K562 (cell line): Measurements from ENCODE around the gene RGL2. TPM values are rescaled to one million over a fixed set of nuclear protein-coding genes. Genes with fewer than 3 reads are reported as not detected.
A peak's percentile ranks its signal among the peaks of the same experiment; 100 is the strongest.

ENCODE experiments used
- DIDO1 ChIP-seq: fragments of 450-650 bp; IDR thresholded peaks from 2 replicates; pipeline ENCODE4 v1.6.1; 2016; ENCODE audit warnings: low read depth, missing biosample characterization, missing genetic modification characterization
- KDM5B ChIP-seq: fragments of 200-600 bp; sonication (generic); IDR thresholded peaks from 2 replicates; pipeline ENCODE4 v1.6.1; 2012; ENCODE audit warnings: low read depth, mild to moderate bottlenecking, moderate library complexity, low read length, control low read depth, inconsistent platforms; ENCODE audit not compliant: insufficient replicate concordance
- MAFK ChIP-seq: IDR thresholded peaks from 2 replicates; pipeline ENCODE4 v1.6.1; 2011; ENCODE audit warnings: low read length, improper control_type of control experiment
- MEIS2 ChIP-seq: fragments of 450-650 bp; IDR thresholded peaks from 2 replicates; pipeline ENCODE4 v1.6.1; 2014; ENCODE audit warnings: mild to moderate bottlenecking; ENCODE audit not compliant: partially characterized antibody
- MTA2 ChIP-seq: fragments of 450-650 bp; IDR thresholded peaks from 2 replicates; pipeline ENCODE4 v1.6.1; 2016; ENCODE audit warnings: low read depth
- PHF20 ChIP-seq: fragments of 450-650 bp; IDR thresholded peaks from 2 replicates; pipeline ENCODE4 v1.6.1; 2018; ENCODE audit not compliant: partially characterized antibody
- RNF2 ChIP-seq: sonication (generic); IDR thresholded peaks from 2 replicates; pipeline ENCODE4 v1.6.1; 2016
- SOX6 ChIP-seq: fragments of 450-650 bp; IDR thresholded peaks from 2 replicates; pipeline ENCODE4 v1.6.1; 2014; ENCODE audit warnings: mild to moderate bottlenecking
- SP1 ChIP-seq: sonication (generic); formaldehyde crosslinking; IDR thresholded peaks from 2 replicates; pipeline ENCODE4 v1.8.1; 2022; ENCODE audit warnings: mild to moderate bottlenecking, missing genetic modification reagents
- TCF15 ChIP-seq: fragments of 250-450 bp; sonication (Bioruptor Pico); IDR thresholded peaks from 2 replicates; pipeline ENCODE4 v1.8.0; 2022; ENCODE audit warnings: moderate library complexity, mild to moderate bottlenecking, inconsistent platforms
- ZBED1 ChIP-seq: IDR thresholded peaks from 2 replicates; pipeline ENCODE4 v1.6.1; 2014
- polyA plus RNA-seq, 8 experiments: library from polyadenylated mRNA; depleted of rRNA in 4 of 8; stranded (reverse) in 5 of 8; unstranded in 3 of 8; fragments of >200 nt; fragmentation: Nextera tagmentation in 2 of 8; fragmentation: Illumina TruSeq in 1 of 8; extraction: Ambion mirVana in 2 of 8; extraction: Trizol in 1 of 8; gene quantifications; 2 replicates each; pipeline versions ENCODE4 v1.2.1 to v1.2.3, GENCODE V29; 2011 to 2014; ENCODE audit warnings: inconsistent platforms in 1 of 8, missing spikeins in 1 of 8
- total RNA-seq, 7 experiments: library from RNA; depleted of rRNA in 6 of 7; stranded (reverse); fragments of >200 nt in 6 of 7; fragmentation: Illumina TruSeq in 2 of 7; extraction: Trizol in 2 of 7; gene quantifications; 2 replicates each; pipeline versions ENCODE4 v1.2.1 to v1.2.3, GENCODE V29; 2011 to 2021; ENCODE audit warnings: low replicate concordance in 1 of 7
- TF ChIP-seq, protein P1 (sequence below): fragments of 450-650 bp; IDR thresholded peaks from 2 replicates; pipeline ENCODE4 v1.6.1; 2018; ENCODE audit not compliant: partially characterized antibody
- TF ChIP-seq, protein P2 (sequence below): fragments of 250-450 bp; sonication (Bioruptor Pico); IDR thresholded peaks from 2 replicates; pipeline ENCODE4 v1.5.0; 2021
- TF ChIP-seq, protein P3 (sequence below): sonication (generic); formaldehyde crosslinking; IDR thresholded peaks from 2 replicates; pipeline ENCODE4 v1.8.0; 2023; ENCODE audit warnings: mild to moderate bottlenecking, missing genetic modification reagents
- TF ChIP-seq, protein P4 (sequence below), 2 experiments: fragments of 200-800 bp in 1 of 2; sonication (Bioruptor generic) in 1 of 2; sonication (generic) in 1 of 2; formaldehyde crosslinking in 1 of 2; IDR thresholded peaks in 1 of 2; conservative IDR thresholded peaks in 1 of 2; 2 replicates each; pipeline versions ENCODE4 v1.5.0 to v1.6.1; 2016 to 2020; ENCODE audit warnings: missing compliant biosample characterization in 1 of 2, missing genetic modification characterization in 1 of 2, missing genetic modification reagents in 1 of 2

Gene RGL2
- total and polyA plus RNA-seq, 9 of the 15 experiments (the other 6 are each of a cell fraction or from before 2014, with no cell fraction given): 1.8 to 57.1 (median 19.5) TPM

DNA sequence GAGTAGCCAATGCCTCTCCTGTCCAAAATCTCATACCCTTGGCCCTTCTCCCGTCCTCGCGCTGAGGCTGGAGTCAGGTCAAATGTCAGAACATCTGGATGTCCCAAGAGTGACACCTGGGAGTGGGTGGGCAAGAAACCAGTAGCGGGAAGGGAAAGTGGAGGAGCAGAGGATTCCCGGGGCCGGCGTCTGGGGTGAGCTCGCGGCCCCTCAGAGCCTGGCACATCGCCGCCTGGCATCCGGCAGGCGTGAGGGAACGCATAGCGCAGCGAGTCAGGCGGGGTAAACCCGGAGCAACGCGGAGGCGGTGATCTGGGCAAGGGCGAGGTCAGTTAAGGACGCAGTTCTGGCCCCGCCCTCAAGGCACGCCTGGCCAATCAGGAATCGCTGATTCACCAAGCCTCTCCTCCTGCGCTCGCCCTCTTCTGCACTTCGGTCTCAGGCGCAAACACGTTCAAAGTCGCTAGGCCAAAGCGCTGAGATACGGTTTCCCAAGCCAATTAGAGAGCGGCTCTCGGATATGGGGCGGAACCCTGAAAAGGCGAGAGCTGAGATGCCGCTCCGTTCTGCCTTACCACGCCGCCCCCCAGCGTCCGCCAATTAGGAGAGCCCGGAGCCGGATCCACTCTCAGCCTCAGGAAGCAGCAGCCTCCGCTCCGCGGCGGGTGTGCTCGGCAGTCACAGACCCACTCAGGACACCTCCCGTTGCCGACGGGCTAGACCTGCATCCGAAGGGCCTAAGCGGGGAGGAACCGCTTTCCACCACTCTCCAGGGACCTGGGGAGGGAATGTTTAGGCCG is 49.6 kb downstream of the RGL2 start (continued):
- TF ChIP-seq, protein P1, sequence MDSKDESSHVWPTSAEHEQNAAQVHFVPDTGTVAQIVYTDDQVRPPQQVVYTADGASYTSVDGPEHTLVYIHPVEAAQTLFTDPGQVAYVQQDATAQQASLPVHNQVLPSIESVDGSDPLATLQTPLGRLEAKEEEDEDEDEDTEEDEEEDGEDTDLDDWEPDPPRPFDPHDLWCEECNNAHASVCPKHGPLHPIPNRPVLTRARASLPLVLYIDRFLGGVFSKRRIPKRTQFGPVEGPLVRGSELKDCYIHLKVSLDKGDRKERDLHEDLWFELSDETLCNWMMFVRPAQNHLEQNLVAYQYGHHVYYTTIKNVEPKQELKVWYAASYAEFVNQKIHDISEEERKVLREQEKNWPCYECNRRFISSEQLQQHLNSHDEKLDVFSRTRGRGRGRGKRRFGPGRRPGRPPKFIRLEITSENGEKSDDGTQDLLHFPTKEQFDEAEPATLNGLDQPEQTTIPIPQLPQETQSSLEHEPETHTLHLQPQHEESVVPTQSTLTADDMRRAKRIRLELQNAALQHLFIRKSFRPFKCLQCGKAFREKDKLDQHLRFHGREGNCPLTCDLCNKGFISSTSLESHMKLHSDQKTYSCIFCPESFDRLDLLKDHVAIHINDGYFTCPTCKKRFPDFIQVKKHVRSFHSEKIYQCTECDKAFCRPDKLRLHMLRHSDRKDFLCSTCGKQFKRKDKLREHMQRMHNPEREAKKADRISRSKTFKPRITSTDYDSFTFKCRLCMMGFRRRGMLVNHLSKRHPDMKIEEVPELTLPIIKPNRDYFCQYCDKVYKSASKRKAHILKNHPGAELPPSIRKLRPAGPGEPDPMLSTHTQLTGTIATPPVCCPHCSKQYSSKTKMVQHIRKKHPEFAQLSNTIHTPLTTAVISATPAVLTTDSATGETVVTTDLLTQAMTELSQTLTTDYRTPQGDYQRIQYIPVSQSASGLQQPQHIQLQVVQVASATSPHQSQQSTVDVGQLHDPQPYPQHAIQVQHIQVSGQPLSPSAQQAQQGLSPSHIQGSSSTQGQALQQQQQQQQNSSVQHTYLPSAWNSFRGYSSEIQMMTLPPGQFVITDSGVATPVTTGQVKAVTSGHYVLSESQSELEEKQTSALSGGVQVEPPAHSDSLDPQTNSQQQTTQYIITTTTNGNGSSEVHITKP: peak; percentile 65
- peak; percentile 31; the same call in 1 of the 2 replicates for TF ChIP-seq SOX6
- TF ChIP-seq, protein P2, sequence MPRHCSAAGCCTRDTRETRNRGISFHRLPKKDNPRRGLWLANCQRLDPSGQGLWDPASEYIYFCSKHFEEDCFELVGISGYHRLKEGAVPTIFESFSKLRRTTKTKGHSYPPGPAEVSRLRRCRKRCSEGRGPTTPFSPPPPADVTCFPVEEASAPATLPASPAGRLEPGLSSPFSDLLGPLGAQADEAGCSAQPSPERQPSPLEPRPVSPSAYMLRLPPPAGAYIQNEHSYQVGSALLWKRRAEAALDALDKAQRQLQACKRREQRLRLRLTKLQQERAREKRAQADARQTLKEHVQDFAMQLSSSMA: peak; percentile 11; the same call in 1 of the 2 replicates
- TF ChIP-seq, protein P3, sequence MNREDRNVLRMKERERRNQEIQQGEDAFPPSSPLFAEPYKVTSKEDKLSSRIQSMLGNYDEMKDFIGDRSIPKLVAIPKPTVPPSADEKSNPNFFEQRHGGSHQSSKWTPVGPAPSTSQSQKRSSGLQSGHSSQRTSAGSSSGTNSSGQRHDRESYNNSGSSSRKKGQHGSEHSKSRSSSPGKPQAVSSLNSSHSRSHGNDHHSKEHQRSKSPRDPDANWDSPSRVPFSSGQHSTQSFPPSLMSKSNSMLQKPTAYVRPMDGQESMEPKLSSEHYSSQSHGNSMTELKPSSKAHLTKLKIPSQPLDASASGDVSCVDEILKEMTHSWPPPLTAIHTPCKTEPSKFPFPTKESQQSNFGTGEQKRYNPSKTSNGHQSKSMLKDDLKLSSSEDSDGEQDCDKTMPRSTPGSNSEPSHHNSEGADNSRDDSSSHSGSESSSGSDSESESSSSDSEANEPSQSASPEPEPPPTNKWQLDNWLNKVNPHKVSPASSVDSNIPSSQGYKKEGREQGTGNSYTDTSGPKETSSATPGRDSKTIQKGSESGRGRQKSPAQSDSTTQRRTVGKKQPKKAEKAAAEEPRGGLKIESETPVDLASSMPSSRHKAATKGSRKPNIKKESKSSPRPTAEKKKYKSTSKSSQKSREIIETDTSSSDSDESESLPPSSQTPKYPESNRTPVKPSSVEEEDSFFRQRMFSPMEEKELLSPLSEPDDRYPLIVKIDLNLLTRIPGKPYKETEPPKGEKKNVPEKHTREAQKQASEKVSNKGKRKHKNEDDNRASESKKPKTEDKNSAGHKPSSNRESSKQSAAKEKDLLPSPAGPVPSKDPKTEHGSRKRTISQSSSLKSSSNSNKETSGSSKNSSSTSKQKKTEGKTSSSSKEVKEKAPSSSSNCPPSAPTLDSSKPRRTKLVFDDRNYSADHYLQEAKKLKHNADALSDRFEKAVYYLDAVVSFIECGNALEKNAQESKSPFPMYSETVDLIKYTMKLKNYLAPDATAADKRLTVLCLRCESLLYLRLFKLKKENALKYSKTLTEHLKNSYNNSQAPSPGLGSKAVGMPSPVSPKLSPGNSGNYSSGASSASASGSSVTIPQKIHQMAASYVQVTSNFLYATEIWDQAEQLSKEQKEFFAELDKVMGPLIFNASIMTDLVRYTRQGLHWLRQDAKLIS (CRISPR knock-in tag): peak; percentile 44; the same call in 1 of the 2 replicates
- peak; percentile 77 for TF ChIP-seq PHF20
- peak; percentile 79 for TF ChIP-seq MAFK
- TF ChIP-seq MEIS2: peak; percentile 35
- no peak for TF ChIP-seq MTA2
- TF ChIP-seq, protein P4, sequence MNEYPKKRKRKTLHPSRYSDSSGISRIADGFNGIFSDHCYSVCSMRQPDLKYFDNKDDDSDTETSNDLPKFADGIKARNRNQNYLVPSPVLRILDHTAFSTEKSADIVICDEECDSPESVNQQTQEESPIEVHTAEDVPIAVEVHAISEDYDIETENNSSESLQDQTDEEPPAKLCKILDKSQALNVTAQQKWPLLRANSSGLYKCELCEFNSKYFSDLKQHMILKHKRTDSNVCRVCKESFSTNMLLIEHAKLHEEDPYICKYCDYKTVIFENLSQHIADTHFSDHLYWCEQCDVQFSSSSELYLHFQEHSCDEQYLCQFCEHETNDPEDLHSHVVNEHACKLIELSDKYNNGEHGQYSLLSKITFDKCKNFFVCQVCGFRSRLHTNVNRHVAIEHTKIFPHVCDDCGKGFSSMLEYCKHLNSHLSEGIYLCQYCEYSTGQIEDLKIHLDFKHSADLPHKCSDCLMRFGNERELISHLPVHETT (CRISPR knock-in tag; conservative IDR thresholded peaks at IDR 0.05 in 1 of 2, IDR thresholded peaks at IDR 0.05 in 1 of 2): 0 out of 4 replicates have a peak, but pooled peaks of 1 of the 2 experiments have one; percentile 36
- TF ChIP-seq KDM5B: peak; percentile 88
- peak; percentile 31; the same call in 1 of the 2 replicates for TF ChIP-seq RNF2
- no peak for TF ChIP-seq DIDO1 (tag)
- TF ChIP-seq SP1: peak; percentile 94
- no peak for TF ChIP-seq TCF15
- TF ChIP-seq ZBED1: no peak
